Trophoblast cell (in vitro differentiated cells and primary cell): ENCODE data around the gene TDO2.

Source experiments
- DNase-seq, 2 donors: peaks; one replicate each; pipeline ENCODE4 v3.0.0-alpha.2; 2016
- H2AFZ ChIP-seq: 2 replicates; pipeline ENCODE4 v1.6.1; 2013; ENCODE audit warnings: low read length, moderate library complexity, mild to moderate bottlenecking; ENCODE audit not compliant: insufficient read depth, poor library complexity
- H2AK5ac ChIP-seq: 2 replicates; pipeline ENCODE4 v1.6.1; 2013; ENCODE audit warnings: mild to moderate bottlenecking, low read length
- H2BK120ac ChIP-seq: 2 replicates; pipeline ENCODE4 v1.6.1; 2013; ENCODE audit warnings: low read length, mild to moderate bottlenecking, moderate library complexity; ENCODE audit not compliant: insufficient read depth, poor library complexity
- H2BK12ac ChIP-seq: 2 replicates; pipeline ENCODE4 v1.6.1; 2013; ENCODE audit warnings: mild to moderate bottlenecking, low read length, moderate library complexity
- H2BK5ac ChIP-seq: 2 replicates; pipeline ENCODE4 v1.6.1; 2013; ENCODE audit warnings: low read length, low read depth, moderate library complexity, mild to moderate bottlenecking; ENCODE audit not compliant: poor library complexity
- H3K14ac ChIP-seq: 2 replicates; pipeline ENCODE4 v1.6.1; 2013; ENCODE audit warnings: mild to moderate bottlenecking, low read length
- H3K18ac ChIP-seq: 2 replicates; pipeline ENCODE4 v1.6.1; 2013; ENCODE audit warnings: mild to moderate bottlenecking, low read length
- H3K23ac ChIP-seq: 2 replicates; pipeline ENCODE4 v1.6.1; 2013; ENCODE audit warnings: low read length
- H3K27ac ChIP-seq: 2 replicates; pipeline ENCODE4 v1.5.1; 2013; ENCODE audit warnings: low read depth, mild to moderate bottlenecking, inconsistent platforms, low read length, moderate library complexity
- H3K27me3 ChIP-seq: 2 replicates; pipeline ENCODE4 v1.6.1; 2013; ENCODE audit warnings: inconsistent platforms, mild to moderate bottlenecking, low read length, moderate library complexity; ENCODE audit not compliant: insufficient read depth
- H3K36me3 ChIP-seq, 2 experiments: 1 replicate in 1 of 2; 2 replicates in 1 of 2; pipeline ENCODE4 v1.6.1; 2013; ENCODE audit warnings: low read length in 2 of 2, mild to moderate bottlenecking in 2 of 2, moderate library complexity in 1 of 2; ENCODE audit not compliant: insufficient read depth in 2 of 2, control insufficient read depth in 1 of 2
- H3K4ac ChIP-seq: 2 replicates; pipeline ENCODE4 v1.6.1; 2013; ENCODE audit warnings: low read depth, mild to moderate bottlenecking, low read length, moderate library complexity
- H3K4me1 ChIP-seq, 2 experiments: 1 replicate in 1 of 2; 2 replicates in 1 of 2; pipeline ENCODE4 v1.6.1; 2013; ENCODE audit warnings: low read length in 2 of 2, mild to moderate bottlenecking in 2 of 2, moderate library complexity in 1 of 2; ENCODE audit not compliant: insufficient read depth in 2 of 2, control insufficient read depth in 1 of 2
- H3K4me2 ChIP-seq: 2 replicates; pipeline ENCODE4 v1.6.1; 2013; ENCODE audit warnings: inconsistent platforms, mild to moderate bottlenecking, low read length, moderate library complexity
- H3K4me3 ChIP-seq: 2 replicates; pipeline ENCODE4 v1.5.1; 2013; ENCODE audit warnings: mild to moderate bottlenecking, low read depth, low read length, inconsistent platforms
- H3K79me1 ChIP-seq: one replicate; pipeline ENCODE4 v1.6.1; 2013; ENCODE audit warnings: low read length
- H3K79me2 ChIP-seq: 2 replicates; pipeline ENCODE4 v1.6.1; 2013; ENCODE audit warnings: low read length, mild to moderate bottlenecking; ENCODE audit not compliant: control insufficient read depth, insufficient read depth, poor library complexity
- H3K9ac ChIP-seq: 2 replicates; pipeline ENCODE4 v1.6.1; 2013; ENCODE audit warnings: mild to moderate bottlenecking, low read length
- H3K9me3 ChIP-seq: 2 replicates; pipeline ENCODE4 v1.6.1; 2013; ENCODE audit warnings: low read depth, mild to moderate bottlenecking, control low read depth, inconsistent platforms, low read length; ENCODE audit not compliant: insufficient read depth
- H4K12ac ChIP-seq: 2 replicates; pipeline ENCODE4 v1.6.1; 2013; ENCODE audit warnings: low read depth, mild to moderate bottlenecking, low read length, moderate library complexity
- H4K8ac ChIP-seq: 2 replicates; pipeline ENCODE4 v1.6.1; 2013; ENCODE audit warnings: low read depth, mild to moderate bottlenecking, low read length, moderate library complexity
- H4K91ac ChIP-seq: one replicate; pipeline ENCODE4 v1.6.1; 2013; ENCODE audit warnings: low read depth, mild to moderate bottlenecking, low read length, moderate library complexity
- WGBS: extraction: QIAGEN DNeasy Blood & Tissue Kit; methylation state at CpG from one replicate; pipeline ENCODE4 v1.1.7; 2013; ENCODE audit warnings: missing lambda C conversion rate; ENCODE audit not compliant: insufficient read length, insufficient coverage; ENCODE audit errors: extremely low coverage; 5-methylcytosine and 5-hydroxymethylcytosine counted together

TDO2 gene

GRCh38 chr4:155881555-155881954 is 21.9 kb upstream of the TDO2 start:
- Histone ChIP-seq H3K36me3 (no peaks in the 10 kb centered on the region), H2BK120ac (no peak overlapping the region), H3K79me1 (no peaks in the 10 kb centered on the region), H3K14ac (no peak overlapping the region), H3K27me3 (no peaks in the 10 kb centered on the region), H2AK5ac (no peak overlapping the region), H3K18ac (no peak overlapping the region), H3K9me3 (peaks cover 2% of the 10 kb centered on the region), H4K12ac (no peak overlapping the region), H3K23ac (no peak overlapping the region), H2BK12ac (no peak overlapping the region), H3K27ac (no peak overlapping the region), H3K4me1 (no peaks in the 10 kb centered on the region), H3K4me2 (no peak overlapping the region), H3K79me2 (no peaks in the 10 kb centered on the region), H3K4me3 (no peak overlapping the region), H2BK5ac (no peak overlapping the region), H2AFZ (no peak overlapping the region), H3K4ac (no peak overlapping the region), H3K9ac (no peak overlapping the region), H4K8ac (no peak overlapping the region), H4K91ac (no peak overlapping the region)
- WGBS: no CpG with 5 or more reads among the region's 1 CpG
- DNase-seq: no peak

- Histone ChIP-seq H3K23ac (no peak overlapping the region), H3K4me2 (no peak overlapping the region), H3K14ac (no peak overlapping the region), H3K4me1 (no peaks in the 10 kb centered on the region), H4K12ac (no peak overlapping the region), H3K79me1 (no peaks in the 10 kb centered on the region), H3K18ac (no peak overlapping the region), H3K27ac (no peak overlapping the region), H3K79me2 (no peaks in the 10 kb centered on the region), H2BK5ac (no peak overlapping the region), H2AK5ac (no peak overlapping the region), H2BK12ac (no peak overlapping the region), H3K4me3 (no peak overlapping the region), H3K4ac (no peak overlapping the region), H4K8ac (no peak overlapping the region), H2AFZ (no peak overlapping the region), H3K9me3 (no peaks in the 10 kb centered on the region), H3K9ac (no peak overlapping the region), H2BK120ac (no peak overlapping the region), H3K36me3 (no peaks in the 10 kb centered on the region), H3K27me3 (no peaks in the 10 kb centered on the region), H4K91ac (no peak overlapping the region)
- WGBS: no CpG with 5 or more reads among the region's 3 CpGs
- DNase-seq: no peak
Observed at GRCh38 chr4:155883895-155884294, 19.6 kb upstream of the TDO2 start.

- H3K9me3 ChIP-seq: no peaks in the 10 kb centered on the region
- H4K91ac ChIP-seq: no peak overlapping the region
- H3K27me3 ChIP-seq: no peaks in the 10 kb centered on the region
- no peak overlapping the region for H4K8ac ChIP-seq
- no peak overlapping the region for H3K27ac ChIP-seq
- H3K4me1 ChIP-seq: no peaks in the 10 kb centered on the region
- H3K14ac ChIP-seq: no peak overlapping the region
- DNase-seq: no peak
- no peak overlapping the region for H4K12ac ChIP-seq
- H3K4me3 ChIP-seq: no peak overlapping the region
- no peak overlapping the region for H2BK120ac ChIP-seq
- H3K36me3 ChIP-seq: no peaks in the 10 kb centered on the region
- no peak overlapping the region for H3K18ac ChIP-seq
- no peak overlapping the region for H2AK5ac ChIP-seq
- no peak overlapping the region for H3K4me2 ChIP-seq
- H3K9ac ChIP-seq: no peak overlapping the region
- no peak overlapping the region for H3K23ac ChIP-seq
- no peak overlapping the region for H2AFZ ChIP-seq
- H2BK5ac ChIP-seq: no peak overlapping the region
- H2BK12ac ChIP-seq: no peak overlapping the region
- H3K79me2 ChIP-seq: no peaks in the 10 kb centered on the region
- no peaks in the 10 kb centered on the region for H3K79me1 ChIP-seq
- no peak overlapping the region for H3K4ac ChIP-seq
- WGBS: no CpG with 5 or more reads among the region's 6 CpGs
Observed at GRCh38 chr4:155885666-155886065, 17.8 kb upstream of the TDO2 start.

GRCh38 chr4:155887045-155887444 is 16.5 kb upstream of the TDO2 start:
- Histone ChIP-seq H3K79me2 (no peaks in the 10 kb centered on the region), H2BK5ac (no peak overlapping the region), H3K79me1 (no peaks in the 10 kb centered on the region), H2AK5ac (no peak overlapping the region), H2BK120ac (no peak overlapping the region), H4K12ac (no peak overlapping the region), H3K4me2 (no peak overlapping the region), H3K14ac (no peak overlapping the region), H3K9me3 (peaks cover 1% of the 10 kb centered on the region), H3K27ac (no peak overlapping the region), H3K9ac (no peak overlapping the region), H4K8ac (no peak overlapping the region), H3K36me3 (no peaks in the 10 kb centered on the region), H3K27me3 (no peaks in the 10 kb centered on the region), H3K4ac (no peak overlapping the region), H3K4me1 (no peaks in the 10 kb centered on the region), H2BK12ac (no peak overlapping the region), H3K23ac (no peak overlapping the region), H3K18ac (no peak overlapping the region), H2AFZ (no peak overlapping the region), H4K91ac (no peak overlapping the region), H3K4me3 (no peak overlapping the region)
- DNase-seq: no peak
- no CpG with 5 or more reads among the region's 1 CpG for WGBS
